GM21526 (cell line): ENCODE data around the gene PCGF6.

ENCODE experiments used
- ATAC-seq: cut with Tn5 transposase; IDR thresholded peaks from one replicate; pipeline ENCODE4 v1.9.1; 2021; ENCODE audit warnings: moderate library complexity; ENCODE audit not compliant: unreplicated experiment, low FRiP score

The PCGF6 gene

DNA sequence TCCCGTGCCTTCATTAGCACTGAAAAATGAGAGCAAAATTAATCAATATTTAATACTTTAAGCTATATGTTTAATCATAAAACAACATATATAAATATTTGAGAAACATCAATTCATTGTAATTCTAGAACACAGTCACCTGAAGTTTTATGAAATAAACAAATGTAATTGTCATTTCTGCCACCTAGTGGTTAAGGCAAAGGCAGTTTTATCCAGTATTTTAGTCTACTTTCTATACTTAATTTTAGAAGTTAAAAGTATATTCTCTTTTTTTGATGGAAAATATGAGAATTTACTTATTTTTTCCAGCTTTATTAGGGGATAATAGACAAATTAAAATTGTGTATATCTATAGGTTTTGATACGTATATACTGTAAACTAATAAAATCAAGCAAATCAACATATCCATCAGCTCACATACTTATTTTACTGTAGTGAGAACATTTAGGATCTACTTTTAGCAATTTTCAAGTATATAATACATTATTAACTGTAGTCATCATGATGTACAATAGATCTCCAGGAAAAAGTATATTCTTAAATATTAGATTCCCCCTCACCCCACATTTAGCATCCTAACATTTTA lies 16.9 kb downstream of the PCGF6 start:
- ATAC-seq: no peak

GRCh38 chr10:103327906-103328305 lies 23.0 kb downstream of the PCGF6 start:
- no peak for ATAC-seq

DNA sequence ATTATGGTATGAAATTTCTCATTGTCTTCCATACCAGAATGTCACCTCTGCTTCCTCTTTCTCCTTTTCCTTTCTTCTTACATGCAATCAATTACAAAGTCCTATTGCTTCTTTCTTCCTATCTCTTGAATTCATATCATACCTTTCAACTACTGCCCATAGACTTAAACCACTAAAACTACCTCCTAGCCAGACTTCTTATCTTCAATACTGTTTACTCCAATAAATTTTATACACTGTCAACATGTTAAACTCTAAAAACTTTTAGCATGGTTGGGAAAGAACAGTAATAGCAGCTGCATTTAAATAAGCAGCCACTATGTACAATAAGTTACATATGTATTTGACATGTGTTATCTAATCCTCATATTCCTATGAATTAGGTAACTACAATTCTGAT lies 34.9 kb downstream of the PCGF6 start:
- no peak for ATAC-seq

DNA sequence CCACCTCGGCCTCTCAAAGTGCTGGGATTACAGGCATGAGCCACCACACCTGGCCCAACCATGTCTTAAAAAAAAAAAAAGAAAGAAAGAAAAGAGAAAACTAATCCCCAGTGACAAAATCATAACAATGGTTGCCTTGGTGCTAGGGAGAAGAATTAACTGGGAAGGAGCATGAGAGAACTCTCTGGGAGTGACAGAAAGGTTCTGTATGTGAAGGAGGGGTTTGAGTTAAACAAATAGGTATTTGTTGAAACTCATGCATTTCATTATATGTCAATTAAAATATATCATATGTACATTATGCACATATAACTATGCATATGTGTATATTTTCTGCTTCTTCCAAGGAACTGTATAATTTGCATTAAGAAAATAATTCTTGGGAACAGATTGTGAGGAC lies 40.7 kb downstream of the PCGF6 start:
- no peak for ATAC-seq

GRCh38 chr10:103307594-103307993 lies 43.3 kb downstream of the PCGF6 start:
- no peak for ATAC-seq

DNA sequence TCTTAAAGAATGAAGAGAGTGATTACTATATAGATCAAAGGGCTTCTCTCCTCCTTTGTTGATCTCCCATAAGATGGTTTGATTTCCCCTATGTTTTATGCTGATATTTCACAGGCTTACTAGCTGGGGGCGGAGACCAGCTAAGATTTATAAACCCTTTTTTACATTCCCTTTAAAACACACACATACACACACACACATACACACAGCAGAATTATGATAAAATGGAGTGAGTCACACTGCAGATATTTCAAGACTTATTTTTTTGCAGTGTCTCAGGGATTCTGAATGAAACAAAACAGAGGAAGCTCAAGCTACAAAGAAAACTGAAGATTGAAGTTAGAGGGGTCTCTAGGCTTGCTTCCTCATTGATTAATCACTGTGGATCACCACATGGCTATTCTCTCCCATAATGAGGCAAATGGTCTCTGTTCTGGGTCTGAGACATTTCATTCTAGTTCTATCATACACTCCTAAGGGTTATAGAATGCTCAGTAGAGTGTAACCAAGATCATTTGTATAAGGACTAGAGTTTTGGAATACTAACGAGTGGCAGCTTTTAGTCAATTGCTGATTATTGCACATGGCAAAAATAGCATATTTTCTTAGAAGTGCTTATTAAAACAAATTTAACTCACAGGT lies 55.4 kb downstream of the PCGF6 start:
- no peak for ATAC-seq

GRCh38 chr10:103291588-103291987 lies 59.4 kb downstream of the PCGF6 start:
- no peak for ATAC-seq

GRCh38 chr10:103287992-103288391 lies 62.9 kb downstream of the PCGF6 start:
- ATAC-seq: no peak

GRCh38 chr10:103284170-103284569 lies 66.8 kb downstream of the PCGF6 start:
- ATAC-seq: no peak

GRCh38 chr10:103282961-103283360 lies 68.0 kb downstream of the PCGF6 start:
- ATAC-seq: no peak

DNA sequence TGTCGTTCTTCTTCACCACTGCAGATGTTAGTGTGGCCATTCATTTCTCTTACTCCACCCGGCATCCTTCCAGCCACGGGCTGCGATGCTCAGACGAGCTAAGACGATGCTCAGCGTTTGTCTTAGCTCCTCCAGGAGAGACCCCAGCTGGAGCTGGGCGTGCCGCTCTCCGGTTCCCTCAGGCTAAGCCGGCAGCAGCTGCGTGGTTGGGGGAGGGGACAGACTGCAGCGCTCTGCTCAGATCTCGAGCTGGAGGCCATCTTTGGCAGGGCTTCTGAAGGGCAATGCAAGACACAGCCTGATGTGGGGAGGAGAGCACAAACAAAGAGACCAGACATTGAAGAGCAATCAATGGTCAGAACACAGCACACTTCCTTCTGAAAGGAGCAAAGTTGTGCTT lies 69.2 kb downstream of the PCGF6 start:
- no peak for ATAC-seq

DNA sequence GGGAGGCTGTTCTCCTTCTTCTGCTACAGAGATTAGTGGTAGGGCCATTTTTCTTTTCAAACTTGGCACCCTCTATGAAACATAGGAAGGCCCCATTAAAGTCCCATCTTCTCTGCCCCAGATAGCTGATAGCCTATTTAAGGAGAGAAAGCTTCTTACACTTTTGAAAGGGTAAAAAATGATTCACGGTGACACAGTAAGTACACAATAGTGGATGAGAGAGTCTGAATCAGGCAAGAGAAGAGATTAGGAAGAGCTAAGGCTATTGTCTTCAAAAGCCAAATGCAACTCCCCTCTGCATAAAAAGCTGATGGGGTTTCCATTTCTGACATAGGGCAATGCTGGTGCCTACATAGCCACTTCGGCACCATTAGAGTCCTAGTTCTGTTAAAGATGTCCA lies 70.4 kb downstream of the PCGF6 start:
- ATAC-seq: no peak

DNA sequence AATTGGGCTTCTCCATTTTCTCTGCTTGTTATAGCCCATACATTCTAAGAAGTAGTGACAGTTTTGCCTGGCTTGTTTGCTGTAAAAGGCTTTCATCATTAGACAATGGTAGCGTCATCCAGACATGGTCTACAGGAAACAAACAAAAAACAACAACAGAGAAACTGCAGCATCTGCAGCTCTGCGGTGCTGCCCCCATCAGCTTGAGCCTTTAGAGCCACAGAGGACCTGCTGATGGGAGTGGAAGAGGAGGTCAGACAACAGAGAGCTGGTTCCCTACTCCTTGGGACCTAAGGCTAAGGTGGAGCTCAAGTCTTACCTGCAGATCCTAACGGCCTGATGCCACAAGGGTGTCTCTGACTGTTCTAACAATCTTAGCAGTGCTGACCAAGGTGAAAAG lies 70.9 kb downstream of the PCGF6 start:
- no peak for ATAC-seq

- no peak for ATAC-seq
Measured at GRCh38 chr10:103278862-103279298, 72.1 kb downstream of the PCGF6 start.

DNA sequence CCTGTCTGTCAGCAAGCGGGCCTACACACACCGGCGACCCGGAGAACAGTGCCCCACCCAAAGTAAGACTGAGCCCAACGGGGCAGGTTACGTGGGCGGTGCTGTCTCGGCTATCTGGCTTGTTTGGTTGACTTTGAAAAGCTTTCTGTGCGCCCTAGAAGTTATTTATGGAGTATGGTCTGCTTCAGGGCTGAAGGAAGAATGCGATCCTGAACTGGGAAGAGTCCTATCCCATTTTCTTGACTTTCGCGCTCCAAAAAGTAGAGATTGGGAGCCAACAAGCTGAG lies 72.5 kb downstream of the PCGF6 start:
- ATAC-seq: no peak

DNA sequence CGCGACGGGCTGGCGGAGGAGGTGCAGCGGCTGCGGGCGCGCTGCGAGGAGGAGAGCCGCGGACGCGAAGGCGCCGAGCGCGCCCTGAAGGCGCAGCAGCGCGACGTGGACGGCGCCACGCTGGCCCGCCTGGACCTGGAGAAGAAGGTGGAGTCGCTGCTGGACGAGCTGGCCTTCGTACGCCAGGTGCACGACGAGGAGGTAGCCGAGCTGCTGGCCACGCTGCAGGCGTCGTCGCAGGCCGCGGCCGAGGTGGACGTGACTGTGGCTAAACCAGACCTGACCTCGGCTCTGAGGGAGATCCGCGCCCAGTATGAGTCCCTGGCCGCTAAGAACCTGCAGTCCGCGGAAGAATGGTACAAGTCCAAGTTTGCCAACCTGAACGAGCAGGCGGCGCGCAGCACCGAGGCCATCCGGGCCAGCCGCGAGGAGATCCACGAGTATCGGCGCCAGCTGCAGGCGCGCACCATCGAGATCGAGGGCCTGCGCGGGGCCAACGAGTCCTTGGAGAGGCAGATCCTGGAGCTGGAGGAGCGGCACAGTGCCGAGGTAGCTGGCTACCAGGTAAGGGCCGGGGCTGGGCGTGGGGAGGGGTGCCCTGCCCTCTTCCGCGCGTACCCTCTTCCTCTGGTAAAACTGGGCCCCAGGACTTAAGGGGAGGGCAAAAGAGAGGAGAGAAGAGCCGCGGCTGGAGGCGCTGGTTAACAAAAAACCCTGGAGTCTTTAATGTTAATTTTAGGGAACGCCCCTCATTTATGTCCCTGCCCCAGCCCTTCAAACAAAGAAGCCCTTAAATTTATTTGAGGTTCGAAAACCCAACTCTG lies 73.0 kb downstream of the PCGF6 start:
- no peak for ATAC-seq

DNA sequence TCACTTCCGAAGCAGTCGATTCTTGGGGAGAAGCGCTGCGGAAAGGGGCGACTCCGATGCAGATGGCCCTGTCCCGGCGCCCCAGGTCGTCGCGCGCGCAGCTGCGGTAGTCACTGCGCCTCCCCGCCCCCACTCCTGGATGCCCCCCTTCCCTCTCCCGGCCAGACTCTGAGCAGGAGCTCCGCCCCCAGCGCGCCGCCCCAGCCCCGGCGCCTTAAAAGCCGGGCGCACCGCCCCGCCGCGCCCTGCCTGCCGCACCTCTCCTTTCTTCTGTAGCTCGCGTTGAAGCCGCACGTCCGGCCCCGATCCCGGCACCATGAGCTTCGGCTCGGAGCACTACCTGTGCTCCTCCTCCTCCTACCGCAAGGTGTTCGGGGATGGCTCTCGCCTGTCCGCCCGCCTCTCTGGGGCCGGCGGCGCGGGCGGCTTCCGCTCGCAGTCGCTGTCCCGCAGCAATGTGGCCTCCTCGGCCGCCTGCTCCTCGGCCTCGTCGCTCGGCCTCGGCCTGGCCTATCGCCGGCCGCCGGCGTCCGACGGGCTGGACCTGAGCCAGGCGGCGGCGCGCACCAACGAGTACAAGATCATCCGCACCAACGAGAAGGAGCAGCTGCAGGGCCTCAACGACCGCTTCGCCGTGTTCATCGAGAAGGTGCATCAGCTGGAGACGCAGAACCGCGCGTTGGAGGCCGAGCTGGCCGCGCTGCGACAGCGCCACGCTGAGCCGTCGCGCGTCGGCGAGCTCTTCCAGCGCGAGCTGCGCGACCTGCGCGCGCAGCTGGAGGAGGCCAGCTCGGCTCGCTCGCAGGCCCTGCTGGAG lies 73.8 kb downstream of the PCGF6 start, which contains the start of gene INA:
TSS of gene INA (plus strand) at position 243 of the 817 bp plus-strand sequence. CDS start at position 317, 74 bp downstream.
- ATAC-seq: no peak

- no peak for ATAC-seq
Measured at GRCh38 chr10:103276251-103276895, 74.6 kb downstream of the PCGF6 start.

GRCh38 chr10:103273041-103273441 lies 77.9 kb downstream of the PCGF6 start:
- ATAC-seq: no peak

- ATAC-seq: no peak
Measured at GRCh38 chr10:103265717-103266329, 85.1 kb downstream of the PCGF6 start.
